Measurements from ENCODE around the gene PPP1R13B.
"Not testable (repeated sequence)": the region's sequence is repeated elsewhere in the genome, so short reads cannot be mapped to it uniquely, and the experiment has no call there.

Gene PPP1R13B

DNA sequence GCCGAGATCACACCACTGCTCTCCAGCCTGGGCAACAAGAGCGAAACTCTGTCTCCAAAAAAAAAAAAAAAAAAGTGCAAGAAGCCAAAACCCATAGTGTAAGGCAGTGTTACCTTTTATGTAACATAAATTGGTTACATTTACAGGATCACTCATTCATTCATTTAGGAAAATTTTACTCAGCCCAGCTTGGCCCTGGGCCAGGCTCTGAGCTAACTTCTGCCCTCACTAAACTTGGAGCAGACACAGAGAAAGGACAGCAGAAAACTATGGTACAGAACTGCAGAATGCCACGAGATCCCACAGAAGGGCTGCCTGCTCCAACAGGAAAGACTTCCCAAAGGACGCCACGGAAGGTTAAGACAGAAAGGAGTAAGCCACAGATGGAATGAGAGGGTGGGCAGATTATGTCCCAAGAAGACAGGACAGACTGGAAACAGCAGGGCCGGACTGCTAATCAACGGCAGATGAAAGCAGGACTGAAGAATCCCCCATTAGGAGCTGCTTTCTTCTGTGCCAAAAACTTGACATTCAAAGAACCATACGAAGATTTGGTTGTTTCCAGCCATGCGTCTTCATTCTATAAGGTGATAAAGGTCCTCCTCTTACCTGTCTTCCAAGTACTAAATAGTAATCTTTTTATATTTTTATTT, 18.9 kb downstream of the PPP1R13B start:
- no peak for FAIRE-seq

DNA sequence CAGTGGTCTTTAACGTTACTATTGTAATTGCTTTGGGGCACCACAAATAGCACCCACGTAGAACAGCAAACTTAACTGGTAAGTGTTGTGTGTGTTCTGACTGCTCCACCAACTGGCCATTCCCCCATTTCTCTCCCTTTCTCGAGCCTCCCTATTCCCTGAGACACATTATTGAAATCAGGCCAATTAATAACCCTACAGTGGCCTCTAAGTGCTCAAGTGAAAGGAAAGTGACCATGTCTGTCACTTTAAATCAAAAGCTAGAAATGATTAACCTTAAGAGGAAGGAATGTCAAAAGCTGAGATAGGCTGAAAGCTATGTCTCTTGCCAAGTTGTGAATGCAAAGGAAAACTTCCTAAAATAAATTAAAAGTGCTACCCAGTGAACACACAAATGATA, 22.3 kb downstream of the PPP1R13B start:
- FAIRE-seq = peak; percentile 56

DNA sequence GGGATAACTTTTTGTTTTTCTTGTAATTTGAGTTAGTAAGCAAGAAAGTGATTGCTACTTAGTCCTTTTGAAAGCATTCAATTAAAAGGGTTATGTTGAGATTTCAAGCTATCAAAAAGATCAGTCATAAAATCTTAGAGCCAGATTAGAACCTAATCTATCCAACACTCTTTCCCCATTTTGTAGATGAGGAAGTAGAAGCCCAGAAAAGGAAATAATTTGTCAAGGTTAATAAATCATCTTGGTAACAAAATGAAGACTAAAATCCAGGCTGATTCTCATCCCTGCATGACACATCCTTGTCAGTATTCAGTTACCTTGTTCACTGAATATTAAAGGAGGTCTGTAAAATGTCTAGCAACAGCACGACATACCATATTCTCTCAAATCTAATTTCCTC, 26.5 kb downstream of the PPP1R13B start:
- no peak for FAIRE-seq

DNA sequence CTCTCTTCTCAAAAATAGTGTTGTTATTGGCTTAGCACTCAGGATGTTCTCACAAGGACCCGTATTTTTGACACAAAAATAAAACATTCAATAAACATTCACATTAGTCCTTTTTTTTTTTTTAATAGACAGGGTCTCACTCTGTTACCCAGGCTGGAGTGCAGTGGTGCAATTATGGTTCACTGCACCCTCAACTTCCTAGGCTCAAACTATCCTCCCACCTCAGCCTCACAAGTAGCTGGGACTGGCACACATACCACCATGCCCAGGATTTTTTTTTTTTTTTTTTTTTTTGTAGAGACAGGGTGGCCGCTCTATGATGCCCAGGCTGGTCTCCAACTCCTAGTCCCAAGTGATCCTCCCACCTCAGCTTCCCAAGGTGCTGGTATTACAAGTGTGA, 27.0 kb downstream of the PPP1R13B start:
- FAIRE-seq = no peak

DNA sequence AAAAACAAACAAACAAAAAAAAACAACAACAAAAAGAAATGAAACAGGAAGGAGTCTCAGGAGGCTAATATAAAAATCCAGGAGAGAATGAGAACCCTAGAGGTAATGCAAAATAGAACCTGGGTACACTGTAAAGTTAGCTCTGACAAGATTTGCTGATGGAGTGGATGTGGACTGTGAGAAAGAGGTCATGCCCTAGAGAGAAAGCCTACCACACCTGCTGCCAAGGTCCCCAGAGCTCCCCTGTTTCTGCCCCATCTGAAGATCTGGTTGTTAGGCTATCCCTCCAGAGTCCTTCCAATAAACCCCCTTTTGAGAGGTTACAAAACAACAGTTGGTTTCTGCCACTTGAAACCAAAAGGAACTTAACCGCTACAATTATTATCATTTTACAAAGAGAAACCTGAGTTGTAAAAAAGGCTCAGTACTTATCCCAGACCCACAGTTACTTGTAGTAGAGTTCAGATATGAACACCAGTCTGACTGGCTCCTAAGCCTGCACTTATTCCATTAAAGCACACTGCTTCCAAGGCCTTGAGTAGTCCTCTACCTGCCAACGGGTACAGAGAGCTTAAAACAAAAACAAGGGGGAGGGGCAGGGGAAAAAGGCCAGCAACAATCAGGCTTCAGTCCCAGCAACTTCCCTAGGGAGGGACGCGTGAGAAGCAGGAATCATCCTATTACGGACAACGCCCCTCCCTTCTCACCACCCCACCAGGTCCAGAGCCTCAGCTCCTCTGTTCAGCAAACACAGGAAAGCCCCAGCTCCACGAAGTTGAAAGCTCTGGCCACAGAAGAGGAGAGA, 27.7 kb downstream of the PPP1R13B start:
- no peak for FAIRE-seq

DNA sequence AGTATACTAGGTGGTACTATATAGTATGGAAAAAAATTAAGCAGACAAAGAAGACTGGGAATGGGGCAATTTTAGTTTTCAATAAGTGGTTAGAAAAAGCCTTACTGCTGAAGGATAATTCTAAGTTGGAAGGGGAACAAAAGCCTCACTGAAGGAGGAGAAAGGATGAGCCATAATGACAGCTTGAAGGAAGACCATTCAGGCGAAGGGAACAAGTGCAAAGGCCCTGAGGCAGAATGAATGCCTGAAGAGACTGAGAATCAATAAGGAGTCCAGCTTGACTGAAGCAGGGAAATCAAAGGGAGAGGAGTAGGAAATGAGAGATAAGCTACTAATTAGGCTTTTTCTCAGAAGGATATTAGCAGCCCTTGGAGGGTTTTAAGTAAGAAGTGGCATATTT, 28.5 kb downstream of the PPP1R13B start:
- no peak for FAIRE-seq

DNA sequence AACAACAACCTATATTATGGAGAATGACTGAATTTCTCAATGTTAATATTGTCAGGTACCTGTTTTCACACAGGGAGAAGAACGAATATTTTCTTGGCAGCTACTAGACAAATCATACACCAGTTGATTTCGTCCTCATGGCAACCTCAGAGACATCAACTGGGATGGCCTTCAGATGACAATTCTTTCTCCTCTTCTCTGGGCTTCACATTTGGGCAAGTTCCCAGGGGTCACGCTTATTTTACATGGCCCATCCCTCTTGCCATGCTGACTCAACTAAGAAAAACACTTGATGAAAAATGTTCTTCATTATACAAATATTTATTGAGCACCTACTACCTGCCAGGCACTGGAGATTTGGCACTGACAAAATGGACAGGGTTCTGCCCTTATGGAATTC, 29.0 kb downstream of the PPP1R13B start:
- no peak for FAIRE-seq

DNA sequence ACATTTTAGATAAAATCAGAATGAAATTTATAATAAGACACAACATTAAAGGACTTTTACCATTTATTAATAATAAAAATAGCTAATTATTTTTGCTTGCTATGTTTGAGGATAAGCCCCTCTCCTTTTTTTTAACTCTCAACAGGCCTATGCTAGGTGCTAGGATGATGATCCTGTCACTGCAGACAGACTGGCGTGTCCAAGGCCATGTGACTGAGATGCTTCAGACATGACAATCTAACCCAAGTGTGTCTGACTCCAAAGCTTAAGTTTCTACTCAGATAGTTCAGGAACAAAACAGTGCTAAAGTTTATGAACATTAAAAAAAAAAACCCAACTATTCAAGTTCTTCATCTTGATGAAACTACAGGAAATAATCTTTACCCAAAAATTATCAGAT, 29.8 kb downstream of the PPP1R13B start:
- peak; percentile 62 for FAIRE-seq

DNA sequence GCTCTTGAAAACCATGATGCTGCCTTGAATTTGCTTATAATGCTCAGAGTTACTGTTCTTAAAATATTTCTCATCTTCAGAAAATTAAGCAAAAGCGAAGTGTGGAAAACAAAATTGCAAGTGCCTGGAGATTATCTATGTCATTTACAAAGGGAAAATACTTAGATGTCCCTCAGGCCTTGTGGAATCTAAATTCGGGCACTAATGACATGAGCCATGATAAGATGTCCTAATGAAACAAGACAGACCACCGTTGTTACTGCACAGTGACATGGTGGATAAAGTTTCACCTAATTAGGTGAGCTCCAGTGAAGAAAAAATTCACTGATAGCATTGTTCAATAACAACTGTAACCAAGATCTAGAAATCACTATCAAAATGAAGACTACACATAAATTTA, 30.4 kb downstream of the PPP1R13B start:
- FAIRE-seq = no peak

DNA sequence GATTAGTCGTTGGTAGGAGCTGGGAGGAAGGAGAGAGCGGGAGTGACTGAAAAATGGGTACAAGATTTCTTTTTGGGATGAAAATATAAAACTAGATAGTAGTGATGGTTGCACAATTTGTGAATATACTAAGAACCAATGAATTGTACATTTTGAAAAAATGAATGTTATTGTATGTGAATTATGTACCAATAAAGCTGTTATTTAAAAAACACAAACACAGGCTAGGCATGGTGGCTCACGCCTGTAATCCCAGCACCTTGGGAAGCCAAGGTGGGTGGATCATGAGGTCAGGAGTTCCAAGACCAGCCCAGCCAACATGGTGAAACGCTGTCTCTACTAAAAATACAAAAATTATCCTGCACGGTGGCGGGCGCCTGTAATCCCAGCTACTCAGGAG, 32.1 kb downstream of the PPP1R13B start:
- FAIRE-seq = no peak

DNA sequence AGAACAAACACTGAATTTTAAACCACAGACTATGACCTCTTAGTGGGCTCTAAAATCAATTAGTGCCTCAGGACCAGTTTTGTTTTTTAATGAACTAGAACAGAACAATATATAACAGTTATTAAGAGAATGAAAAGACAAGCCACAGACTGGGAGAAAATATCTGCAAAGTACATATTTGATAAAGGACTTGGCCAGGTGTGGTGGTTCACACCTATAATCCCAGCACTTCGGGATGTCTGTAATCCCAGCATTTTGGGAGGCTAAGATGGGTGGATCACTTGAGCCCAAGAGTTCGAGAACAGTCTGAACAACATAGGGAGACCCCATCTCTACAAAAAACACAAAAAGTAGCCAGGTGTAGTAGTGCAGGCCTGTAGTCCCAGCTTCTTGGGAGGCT, 36.2 kb downstream of the PPP1R13B start:
- FAIRE-seq = no peak

DNA sequence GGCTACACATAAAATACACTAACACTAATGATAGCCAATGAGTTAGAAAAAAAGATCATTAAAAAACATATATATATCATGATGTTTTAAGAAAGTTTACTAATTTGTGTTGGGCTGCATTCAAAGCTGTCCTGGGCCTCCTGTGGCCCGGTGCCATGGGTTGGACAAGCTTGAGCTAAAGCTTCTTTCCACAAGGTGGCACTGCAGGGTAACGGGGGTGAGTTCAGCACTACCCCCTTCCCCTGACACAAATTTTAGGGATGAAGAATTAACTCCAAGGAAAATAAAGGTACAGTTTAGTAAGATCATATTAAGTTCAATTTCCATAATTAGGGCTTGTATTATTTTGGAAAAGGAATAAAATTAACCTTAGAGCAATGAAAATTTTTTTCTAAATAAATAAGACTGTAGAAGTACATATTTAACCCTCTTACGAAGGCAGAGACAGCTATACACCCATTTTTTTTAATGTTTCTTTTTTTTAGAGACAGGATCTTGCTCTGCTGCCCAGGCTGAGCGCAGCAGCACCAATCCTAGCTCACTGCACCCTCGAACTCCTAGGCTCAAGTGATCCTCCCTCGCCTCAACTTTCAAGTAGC, 38.9 kb downstream of the PPP1R13B start:
- peak; percentile 75 for FAIRE-seq

DNA sequence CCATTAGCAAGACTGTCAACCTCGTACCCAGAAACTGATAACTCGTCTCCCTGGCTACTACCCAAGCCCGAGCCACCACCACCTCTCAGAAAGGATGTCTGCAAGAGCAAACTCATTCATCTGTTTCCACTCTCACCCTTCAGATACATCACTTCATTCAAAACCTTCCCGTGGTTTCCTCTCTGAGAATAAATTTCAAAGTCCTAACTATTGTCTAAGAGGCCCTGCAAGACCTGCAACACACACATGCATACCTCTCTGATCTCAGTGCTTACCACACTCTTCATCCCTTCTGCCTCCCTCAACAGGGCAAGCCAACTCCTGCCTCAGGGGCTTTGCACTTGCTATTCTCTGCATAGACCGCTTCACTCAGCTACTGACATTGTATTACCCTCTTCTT, 40.6 kb downstream of the PPP1R13B start:
- FAIRE-seq = no peak

DNA sequence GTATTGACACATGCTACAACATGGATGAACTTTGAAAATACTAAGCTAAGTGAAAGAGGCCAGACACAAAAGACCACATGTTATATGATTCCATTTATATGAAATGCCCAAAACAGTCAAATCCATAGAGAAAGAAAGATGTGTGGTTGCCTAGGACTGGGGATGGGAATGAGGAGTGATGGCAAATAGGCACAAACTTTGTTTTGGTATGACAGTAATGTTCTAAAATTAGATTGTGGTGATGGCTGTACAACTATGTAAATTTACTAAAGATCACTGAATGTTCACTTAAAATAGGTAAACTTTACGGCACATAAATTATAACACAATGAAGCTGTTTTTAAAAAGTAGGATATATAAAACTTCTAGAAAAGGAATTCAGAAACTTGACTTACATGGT, 41.7 kb downstream of the PPP1R13B start:
- no peak for FAIRE-seq

DNA sequence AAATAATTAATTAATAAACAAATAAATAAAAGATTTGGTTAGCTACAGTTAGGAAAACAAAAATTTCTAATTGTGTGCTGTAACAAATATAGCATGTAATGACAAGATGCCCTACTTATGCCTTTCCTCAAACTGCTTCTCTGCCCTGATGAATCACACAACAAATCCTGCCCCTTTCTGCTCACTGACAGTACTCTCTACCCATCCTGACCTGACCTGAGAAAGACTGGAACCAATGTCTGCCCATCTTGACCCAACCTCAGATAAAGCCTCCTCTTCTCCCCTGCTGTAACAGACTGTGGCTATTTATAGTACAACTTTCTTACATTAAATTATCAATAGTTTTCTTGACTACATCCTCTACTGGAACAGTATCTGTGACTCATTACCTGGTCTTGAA, 43.7 kb downstream of the PPP1R13B start:
- no peak for FAIRE-seq

DNA sequence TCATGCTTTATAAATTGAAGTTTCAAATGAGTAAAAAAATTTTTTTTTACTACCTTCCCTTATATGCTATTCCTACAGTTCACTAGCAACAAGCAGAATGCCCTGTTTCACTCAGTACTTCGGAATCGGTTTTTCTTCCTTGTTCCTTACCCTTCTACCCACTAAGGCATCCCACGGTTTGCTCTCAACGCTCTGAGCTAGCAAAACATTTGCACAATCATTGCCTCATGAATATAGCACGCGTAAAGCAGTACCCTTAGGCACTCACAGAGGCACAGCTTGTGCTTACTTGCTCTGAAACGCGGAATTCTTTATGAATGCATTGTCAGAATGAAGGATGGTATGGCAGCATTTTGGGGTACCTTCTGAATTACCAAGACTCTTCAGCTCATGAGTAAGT, 45.0 kb downstream of the PPP1R13B start:
- no peak for FAIRE-seq

DNA sequence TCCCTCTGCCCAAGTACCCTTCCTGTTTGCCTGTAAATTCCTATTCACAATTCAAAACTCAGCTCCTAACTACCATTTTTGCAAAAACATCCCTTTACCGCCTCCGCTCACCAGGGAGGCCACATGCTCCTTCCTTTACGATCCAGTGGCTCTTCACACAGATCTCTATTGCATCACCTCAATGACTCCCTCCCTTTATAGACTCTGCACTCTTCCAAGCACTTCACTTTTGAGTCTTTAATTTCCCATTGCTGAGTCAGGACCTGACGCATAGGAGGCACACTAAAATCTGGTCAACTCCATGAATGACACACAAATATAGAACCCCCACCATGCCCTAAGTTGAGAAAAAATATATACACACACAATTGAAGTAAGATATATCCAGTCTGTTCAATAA, 45.9 kb downstream of the PPP1R13B start:
- FAIRE-seq = no peak

DNA sequence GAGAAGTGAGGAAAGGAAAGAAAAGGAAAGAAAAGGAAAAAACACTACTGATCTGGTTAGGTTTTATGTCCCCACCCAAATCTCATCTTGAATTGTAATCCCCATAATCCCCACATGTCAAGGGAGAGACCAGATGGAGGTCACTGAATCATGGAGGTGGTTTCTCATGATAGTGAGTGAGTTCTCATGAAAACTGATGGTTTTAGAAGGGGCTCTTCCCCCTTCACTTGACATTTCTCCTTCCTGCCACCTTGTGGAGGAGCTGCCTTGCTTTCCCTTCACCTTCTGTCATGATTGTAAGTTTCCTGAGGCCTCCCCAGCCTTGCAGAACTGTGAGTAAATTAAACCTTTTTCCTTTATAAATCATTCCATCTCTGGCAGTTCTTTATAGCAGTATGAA, 54.2 kb downstream of the PPP1R13B start:
- FAIRE-seq = not testable (repeated sequence)

DNA sequence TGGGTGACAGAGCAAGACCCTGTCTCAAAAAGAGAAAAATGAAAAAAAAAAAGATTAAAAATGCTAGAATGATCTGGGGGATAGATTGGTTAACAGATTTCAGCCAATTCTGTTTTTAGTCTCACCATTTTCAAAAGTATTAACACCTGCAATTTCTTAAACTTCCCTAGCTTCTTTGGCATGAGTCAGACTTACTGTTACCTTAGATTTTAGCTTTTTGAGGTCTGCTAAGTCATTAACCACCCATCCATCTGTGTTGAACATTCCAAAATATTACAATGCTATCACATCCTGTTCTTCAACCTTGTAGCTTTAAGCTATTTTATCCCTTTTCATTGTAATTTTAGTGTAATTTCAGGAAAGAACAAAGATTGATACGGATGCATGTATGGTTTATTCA, 59.3 kb downstream of the PPP1R13B start:
- FAIRE-seq = no peak

DNA sequence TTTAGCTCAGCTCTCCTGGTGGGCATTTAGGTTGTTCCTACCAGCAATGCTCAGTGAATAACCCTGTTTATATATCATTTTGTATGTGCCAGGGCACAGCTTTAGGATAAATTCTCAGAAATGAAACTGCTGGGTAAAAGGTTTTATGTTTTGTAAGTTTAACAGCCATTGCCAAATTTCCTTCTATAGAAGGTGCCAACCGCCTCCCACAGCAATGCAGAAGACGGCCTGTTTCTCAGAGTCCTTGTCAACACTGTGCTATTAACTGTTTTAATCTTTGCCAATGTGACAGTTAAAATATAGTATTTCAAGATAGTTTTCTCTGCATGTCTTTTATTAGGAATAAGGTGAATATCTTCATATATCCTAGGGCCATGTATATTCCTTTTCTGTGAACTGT, 65.0 kb downstream of the PPP1R13B start:
- FAIRE-seq = no peak

DNA sequence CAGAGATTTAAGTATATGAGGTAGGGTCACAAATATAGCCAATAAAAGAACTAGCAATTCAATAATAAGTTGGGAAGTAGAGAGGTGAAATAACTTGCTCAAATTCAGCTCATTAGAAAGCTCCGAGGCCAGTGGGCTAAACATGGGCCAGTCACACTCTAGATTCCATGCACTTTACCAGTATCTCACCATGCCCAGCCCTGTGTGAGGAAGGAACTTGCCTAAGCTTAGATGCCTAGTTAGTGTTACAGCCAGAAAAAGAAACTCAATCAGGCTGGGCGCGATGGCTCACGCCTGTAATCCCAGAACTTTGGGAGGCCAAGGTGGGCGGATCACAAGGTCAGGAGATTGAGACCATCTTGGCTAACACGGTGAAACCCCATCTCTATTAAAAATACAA, 71.1 kb downstream of the PPP1R13B start:
- not testable (repeated sequence) for FAIRE-seq

DNA sequence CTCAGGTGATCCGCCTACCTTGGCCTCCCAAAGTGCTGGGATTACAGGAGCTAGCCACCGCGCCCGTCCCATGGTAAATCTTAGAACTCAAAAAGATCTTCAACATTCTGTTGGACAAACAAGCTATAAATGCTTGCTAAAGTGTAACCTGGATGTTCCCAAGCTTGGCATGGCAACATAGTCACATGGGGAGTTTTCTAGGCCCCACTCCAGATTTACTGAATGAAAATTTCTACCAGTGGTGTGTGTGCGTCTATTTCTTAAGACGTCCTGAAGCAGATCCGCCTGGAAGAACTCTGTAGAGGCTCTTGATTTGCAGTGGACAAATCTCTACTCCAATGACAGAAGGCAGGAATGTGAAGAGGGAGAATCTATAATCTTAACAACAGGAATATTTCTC, 71.9 kb downstream of the PPP1R13B start:
- no peak for FAIRE-seq

DNA sequence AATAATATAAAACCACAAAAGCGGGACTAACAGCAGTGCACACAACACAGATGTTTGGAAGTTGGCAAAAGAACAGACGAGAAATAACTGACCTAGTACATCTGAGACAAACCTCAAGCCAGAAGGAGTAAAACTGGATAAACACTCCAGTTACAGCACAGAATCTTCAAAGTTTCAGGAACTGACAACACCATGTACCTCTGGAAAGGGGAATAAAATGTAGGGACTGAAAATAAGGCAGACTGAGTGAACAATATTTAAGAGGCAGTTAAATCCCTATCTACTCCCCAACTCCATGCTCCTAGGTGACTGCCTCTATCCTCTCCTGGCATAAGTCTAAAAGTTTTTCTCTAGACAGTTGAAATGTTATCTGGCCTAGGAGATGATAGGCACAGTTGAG, 73.9 kb downstream of the PPP1R13B start:
- no peak for FAIRE-seq

DNA sequence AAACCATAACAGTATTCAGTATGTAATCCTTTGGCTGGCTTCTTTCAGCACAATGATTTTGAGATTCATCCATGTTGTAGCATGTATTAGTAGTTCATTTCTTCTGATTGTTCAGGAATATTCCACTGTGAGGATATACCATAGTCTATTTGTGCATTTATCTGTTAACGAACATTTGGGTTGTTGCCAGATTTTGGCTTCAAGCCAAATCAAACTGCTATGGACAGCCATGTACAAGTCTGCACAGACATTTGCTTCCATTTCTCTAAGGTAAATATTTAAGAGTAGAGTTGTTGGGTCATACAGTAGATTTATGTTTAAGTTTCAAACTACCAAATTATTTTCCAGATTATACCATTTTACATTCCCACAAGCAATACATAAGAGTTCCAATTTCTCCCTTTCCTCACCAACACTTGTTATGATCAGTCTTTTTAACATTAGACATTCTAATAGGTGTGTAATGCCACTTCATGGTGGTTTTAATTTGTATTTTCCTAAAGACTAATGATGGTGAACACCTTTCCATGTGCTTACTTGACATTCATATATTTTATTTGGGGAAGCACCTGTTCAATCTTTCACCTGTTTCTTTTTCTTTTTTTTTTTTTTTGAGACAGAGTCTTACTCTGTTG, 75.2 kb downstream of the PPP1R13B start:
- no peak for FAIRE-seq

All from islet of Langerhans (tissue), 1 donor.